Hematopoietic multipotent progenitor cell treated with erythropoietin and hydrocortisone succinate and interleukin-3 and kit ligand, for 15 days (in vitro differentiated cells): ENCODE data around the gene SFSWAP.
"Not testable (repeated sequence)": the region's sequence is repeated elsewhere in the genome, so short reads cannot be mapped to it uniquely, and the experiment has no call there.

Source experiments
- DNase-seq: peaks from one replicate; pipeline ENCODE4 v3.0.0-alpha.2; 2015; ENCODE audit warnings: low spot score

SFSWAP gene

GRCh38 chr12:131679816-131680215 lies 31.1 kb upstream of the SFSWAP start:
- DNase-seq: not testable (repeated sequence)

- not testable (repeated sequence) for DNase-seq
Observed at GRCh38 chr12:131680392-131681256, 30.3 kb upstream of the SFSWAP start.

- no peak for DNase-seq
Observed at GRCh38 chr12:131681257-131681620, 29.7 kb upstream of the SFSWAP start.

- peak; percentile 56 for DNase-seq
Observed at GRCh38 chr12:131681746-131682509, 29.0 kb upstream of the SFSWAP start.

- no peak for DNase-seq
Observed at GRCh38 chr12:131682510-131682895, 28.4 kb upstream of the SFSWAP start.

GRCh38 chr12:131683266-131684014 lies 27.4 kb upstream of the SFSWAP start:
- no peak for DNase-seq

GRCh38 chr12:131684015-131684725 lies 26.7 kb upstream of the SFSWAP start:
- no peak for DNase-seq

- DNase-seq: no peak
Observed at GRCh38 chr12:131687346-131688125, 23.4 kb upstream of the SFSWAP start.

GRCh38 chr12:131688131-131688844 lies 22.6 kb upstream of the SFSWAP start:
- DNase-seq: no peak

GRCh38 chr12:131688845-131689154 lies 22.1 kb upstream of the SFSWAP start:
- DNase-seq: no peak

- DNase-seq: no peak
Observed at GRCh38 chr12:131690320-131690719, 20.6 kb upstream of the SFSWAP start.

GRCh38 chr12:131692431-131692830 lies 18.5 kb upstream of the SFSWAP start:
- DNase-seq: no peak

GRCh38 chr12:131693149-131693548 lies 17.7 kb upstream of the SFSWAP start:
- DNase-seq: no peak

- no peak for DNase-seq
Observed at GRCh38 chr12:131694116-131694838, 16.6 kb upstream of the SFSWAP start.

GRCh38 chr12:131695968-131696367 lies 14.9 kb upstream of the SFSWAP start:
- DNase-seq: no peak

- no peak for DNase-seq
Observed at GRCh38 chr12:131698286-131698685, 12.6 kb upstream of the SFSWAP start.

GRCh38 chr12:131699434-131699833 lies 11.5 kb upstream of the SFSWAP start:
- no peak for DNase-seq

- no peak for DNase-seq
Observed at GRCh38 chr12:131700271-131700670, 10.6 kb upstream of the SFSWAP start.

GRCh38 chr12:131701705-131702572 lies 9.0 kb upstream of the SFSWAP start:
- DNase-seq: no peak
